HG03039 (cell line): Measurements from ENCODE around the gene ADRA2C.

Source experiments
- ATAC-seq: cut with Tn5 transposase; IDR thresholded peaks from one replicate; pipeline ENCODE4 v1.9.1; 2021; ENCODE audit warnings: mild to moderate bottlenecking, moderate library complexity; ENCODE audit not compliant: unreplicated experiment

The ADRA2C gene

DNA sequence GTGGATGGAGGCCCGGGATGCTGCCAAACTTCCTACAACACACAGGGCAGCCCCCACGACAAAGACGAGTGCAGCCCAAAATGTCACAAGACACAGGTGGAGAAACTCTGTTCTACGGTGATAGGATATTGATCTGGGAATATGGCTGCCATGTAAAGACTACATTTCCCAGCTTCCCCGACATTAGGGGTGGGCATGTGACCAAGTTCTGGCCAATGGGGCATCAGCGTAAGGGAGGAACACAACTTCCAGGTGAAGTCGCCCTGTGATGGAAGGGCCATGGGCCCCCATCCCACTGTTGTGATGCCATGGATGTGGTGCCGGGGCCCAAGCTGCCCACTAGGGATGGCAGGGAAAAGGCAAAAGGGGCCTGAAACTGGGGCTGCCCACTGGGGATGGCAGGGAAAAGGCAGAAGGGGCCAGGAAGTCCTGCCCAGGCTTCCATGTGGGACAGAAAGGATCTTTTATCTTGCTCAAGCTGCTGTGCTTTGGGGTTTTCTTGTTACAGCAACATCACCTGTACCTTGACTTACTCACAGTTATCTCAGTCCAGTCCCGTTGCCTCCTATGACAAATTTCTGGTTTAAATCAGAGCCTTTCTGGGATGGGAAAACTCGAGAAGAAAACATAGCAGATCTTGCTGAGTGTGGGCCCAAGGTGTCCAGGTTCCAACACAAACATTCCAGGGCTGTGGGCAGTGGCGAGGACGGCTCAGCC is 9.7 kb upstream of the ADRA2C start:
- no peak for ATAC-seq

DNA sequence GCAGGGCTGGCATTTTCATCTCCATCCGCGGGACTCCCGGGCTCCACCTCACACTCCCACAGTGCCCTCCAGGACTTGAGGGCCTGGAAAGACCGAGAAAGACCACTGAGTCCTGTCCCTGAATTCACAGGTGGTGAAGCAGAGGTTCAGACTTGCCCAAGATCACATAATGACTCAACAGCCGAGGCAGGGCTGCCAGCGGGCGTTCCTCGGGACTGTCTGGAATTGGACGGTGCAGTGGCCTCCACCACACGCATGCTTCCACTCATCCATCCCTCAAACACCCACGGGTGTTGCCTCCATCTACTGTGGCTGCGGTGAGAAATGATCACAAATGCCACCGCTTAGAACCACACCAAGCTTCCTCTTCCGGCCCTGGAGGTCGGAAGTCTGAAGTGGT is 6.9 kb upstream of the ADRA2C start:
- no peak for ATAC-seq

DNA sequence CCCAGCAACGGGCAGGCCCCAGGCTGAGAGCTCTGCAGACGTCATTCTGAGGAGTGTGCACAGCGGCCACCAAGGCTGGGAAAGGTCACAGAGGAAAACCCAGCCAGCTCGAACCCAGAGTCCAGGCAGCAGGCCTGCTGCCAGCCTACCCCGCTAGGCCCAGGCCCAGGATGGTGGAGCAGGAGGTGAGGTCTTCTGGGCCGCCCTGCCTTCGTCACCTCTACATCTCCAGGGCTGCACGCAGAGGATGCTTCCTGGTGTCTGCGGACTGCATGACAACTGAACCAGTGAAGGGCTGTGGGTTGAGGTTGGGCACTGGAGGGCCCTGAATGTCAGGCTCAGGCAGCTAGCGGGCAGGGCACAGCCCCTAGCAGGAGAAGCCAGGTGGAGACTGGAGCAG is 5.8 kb upstream of the ADRA2C start:
- ATAC-seq: no peak

DNA sequence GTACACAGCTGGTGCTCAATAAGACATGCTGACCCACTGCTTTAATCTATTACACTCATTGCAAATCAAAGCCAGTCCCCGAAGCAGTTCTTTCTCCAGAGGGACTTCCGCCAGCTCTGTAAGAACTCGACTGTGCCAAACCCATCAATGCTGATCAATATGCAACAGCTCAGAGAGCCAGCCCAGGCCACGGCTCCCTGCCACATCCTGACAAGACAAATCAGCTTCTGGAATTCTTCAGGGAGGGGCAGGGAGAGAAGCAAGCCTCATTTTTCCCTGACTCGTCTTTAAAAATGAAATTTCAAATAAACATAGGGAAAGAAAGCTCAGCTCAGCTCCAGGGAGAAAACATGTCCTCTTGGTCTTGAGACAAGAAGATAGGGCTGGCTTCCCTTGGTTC is 5.3 kb upstream of the ADRA2C start:
- no peak for ATAC-seq

DNA sequence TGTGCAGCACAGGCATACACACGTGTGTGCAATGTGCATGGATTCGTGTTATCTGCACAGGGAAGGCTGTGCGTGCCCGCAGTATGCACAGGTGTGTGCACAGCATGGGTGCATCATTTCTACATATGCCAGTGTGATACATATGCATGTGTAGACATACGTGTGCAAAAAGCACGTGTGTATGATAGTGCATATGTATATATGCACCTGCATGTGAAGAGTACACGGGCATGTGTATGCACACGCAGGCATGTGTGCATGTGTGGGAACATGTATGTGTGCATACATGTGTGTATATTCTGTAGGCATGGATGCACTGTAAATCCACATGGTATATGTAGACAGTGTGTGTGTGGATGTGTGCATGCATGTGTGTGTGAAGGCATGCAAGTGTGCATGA is 3.9 kb upstream of the ADRA2C start:
- ATAC-seq: no peak

DNA sequence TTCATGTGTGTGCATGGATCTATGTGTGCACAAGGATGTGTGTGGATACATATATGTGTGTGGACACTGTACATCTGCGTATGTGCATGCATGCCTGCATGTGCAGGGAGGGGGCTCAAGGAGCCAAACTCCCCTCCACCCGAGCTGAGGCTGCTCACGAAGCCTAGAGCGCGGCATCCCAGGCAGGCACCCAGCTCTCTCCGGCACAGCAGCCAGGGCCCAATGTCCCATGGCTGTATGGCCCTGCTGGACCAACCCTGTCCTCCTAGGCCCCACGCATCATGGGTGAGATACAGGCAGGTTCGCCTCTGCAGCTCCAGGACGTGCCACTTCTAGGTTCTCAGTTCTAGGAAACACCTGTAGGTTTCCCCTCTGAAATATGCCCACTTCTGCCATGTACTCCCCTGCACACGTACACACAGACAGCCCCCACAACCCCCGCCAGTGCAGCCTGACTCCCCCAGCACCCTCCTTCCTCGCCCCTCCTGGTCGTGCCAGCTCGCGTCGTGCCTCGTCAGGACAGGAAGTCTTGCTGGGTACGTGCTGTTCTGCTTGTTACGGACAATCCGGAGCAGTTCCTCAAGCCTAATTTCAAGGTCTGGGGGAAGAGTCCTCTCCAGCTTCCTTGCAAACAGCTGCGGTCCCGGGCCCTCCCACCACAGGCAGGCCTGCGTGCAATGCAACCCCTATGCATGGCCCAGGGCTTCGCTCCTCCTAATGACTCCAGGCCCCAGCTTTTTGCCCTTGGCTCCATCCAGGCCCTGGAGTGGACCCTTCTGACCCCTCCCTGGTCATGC is 3.2 kb upstream of the ADRA2C start:
- no peak for ATAC-seq

DNA sequence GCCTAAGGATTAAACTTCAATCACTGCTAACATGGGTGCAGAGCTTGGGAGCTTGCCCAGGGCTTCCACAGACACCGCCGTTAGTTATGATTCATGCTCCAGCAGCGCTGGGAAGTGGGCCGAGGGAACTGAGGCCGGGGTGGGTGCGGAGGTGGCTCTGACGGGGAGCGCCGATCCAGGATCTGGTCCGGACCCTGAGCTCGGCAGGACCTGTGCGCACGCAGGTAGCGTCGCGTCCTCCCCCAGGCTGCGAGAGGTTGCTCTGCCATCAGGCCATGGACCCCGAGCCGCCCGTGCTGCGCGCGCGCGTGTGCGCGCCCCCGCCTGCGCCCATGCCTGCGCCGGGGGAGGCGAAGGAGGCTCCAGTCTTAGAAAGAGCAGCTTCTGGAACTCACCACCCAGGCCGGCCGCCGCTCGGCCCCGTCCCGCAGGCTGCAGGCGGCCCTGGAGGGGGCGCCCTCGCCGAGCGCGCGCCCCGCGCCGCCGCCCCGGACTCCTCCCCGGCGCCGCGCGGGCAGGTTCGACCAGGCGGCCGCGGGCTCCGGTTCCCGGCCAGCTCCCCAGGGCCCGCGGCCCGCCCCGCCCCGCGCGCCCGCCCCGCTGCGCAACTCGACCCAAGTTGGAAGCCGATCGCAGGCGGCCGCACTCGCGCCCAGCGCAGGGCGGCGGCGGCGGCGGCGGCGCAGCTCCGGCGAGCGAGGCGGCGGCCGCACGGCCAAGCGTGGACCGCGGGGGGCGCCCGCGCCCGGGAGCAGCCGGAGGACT is 732 bp upstream of the ADRA2C start:
- no peak for ATAC-seq

DNA sequence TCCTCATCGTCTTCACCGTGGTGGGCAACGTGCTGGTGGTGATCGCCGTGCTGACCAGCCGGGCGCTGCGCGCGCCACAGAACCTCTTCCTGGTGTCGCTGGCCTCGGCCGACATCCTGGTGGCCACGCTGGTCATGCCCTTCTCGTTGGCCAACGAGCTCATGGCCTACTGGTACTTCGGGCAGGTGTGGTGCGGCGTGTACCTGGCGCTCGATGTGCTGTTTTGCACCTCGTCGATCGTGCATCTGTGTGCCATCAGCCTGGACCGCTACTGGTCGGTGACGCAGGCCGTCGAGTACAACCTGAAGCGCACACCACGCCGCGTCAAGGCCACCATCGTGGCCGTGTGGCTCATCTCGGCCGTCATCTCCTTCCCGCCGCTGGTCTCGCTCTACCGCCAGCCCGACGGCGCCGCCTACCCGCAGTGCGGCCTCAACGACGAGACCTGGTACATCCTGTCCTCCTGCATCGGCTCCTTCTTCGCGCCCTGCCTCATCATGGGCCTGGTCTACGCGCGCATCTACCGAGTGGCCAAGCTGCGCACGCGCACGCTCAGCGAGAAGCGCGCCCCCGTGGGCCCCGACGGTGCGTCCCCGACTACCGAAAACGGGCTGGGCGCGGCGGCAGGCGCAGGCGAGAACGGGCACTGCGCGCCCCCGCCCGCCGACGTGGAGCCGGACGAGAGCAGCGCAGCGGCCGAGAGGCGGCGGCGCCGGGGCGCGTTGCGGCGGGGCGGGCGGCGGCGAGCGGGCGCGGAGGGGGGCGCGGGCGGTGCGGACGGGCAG is 792 bp downstream of the ADRA2C start:
- ATAC-seq: no peak

DNA sequence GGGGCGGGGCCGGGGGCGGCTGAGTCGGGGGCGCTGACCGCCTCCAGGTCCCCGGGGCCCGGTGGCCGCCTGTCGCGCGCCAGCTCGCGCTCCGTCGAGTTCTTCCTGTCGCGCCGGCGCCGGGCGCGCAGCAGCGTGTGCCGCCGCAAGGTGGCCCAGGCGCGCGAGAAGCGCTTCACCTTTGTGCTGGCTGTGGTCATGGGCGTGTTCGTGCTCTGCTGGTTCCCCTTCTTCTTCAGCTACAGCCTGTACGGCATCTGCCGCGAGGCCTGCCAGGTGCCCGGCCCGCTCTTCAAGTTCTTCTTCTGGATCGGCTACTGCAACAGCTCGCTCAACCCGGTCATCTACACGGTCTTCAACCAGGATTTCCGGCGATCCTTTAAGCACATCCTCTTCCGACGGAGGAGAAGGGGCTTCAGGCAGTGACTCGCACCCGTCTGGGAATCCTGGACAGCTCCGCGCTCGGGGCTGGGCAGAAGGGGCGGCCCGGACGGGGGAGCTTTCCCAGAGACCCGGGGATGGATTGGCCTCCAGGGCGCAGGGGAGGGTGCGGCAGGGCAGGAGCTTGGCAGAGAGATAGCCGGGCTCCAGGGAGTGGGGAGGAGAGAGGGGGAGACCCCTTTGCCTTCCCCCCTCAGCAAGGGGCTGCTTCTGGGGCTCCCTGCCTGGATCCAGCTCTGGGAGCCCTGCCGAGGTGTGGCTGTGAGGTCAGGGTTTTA is 1.5 kb downstream of the ADRA2C start:
- ATAC-seq: no peak

DNA sequence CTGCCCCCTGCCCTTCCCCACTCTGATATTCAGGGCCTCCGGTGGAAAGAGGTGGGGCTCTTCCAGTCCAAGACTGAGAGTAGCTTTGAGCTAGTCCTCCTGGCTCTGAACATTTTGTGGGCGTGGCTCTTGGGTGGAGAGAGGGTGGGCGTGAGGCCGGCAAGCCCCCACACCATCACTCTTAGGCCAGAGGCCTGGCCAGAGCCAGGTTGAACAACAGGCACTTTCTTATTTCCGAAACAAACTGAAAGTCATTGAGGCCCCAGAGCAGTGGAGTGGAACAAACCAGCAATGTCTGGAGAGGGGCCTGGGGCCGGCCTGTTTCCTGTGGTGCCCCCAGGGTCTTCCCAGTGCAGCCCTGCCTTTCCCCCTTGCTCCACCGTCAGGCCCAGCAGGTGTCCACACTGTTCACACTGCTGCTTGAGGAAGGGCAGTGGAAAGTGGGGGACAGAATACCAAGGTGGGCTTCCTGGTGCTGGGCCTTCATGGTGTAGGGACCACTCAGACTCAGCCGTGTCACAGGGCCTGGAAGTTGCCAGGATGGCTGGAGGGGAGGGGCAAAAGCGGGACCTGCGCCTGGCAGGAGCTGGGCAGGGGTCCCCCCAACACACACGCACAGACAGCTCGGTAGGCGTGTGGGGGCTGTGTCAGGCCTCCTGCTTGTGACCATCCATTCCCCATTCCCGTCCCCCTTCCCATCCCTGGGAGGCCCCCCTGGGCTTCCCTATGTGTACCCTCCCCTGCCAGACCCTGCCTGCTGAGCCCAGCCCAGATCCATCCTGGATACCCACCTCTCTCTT is 2.9 kb downstream of the ADRA2C start:
- ATAC-seq: no peak

DNA sequence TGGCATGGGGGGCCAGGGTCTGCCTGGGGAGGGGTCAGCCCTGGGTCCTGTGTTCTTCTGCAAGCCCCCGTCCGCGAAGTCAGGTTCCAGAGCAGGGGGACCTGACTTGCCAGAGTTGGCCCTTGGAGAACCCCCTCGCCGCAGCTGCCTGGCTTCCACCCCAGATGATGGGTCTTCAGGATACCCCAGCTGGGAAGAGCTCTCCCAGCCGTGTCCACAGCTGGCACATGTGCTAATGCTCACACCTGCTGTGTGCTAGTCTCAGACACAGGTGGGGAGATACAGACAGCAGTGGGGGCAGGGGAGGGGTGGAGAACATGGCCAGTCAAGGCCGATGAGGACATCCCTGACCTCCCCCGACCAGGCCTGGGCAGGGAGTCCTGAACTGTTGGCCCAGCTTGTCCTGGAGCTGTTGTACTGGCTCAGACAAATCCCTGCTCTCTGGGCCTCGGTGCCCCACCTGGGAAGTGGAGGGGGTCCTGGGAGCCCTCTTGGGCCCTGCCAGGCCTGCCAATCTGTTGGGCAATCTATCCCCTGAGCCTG is 3.5 kb downstream of the ADRA2C start:
- no peak for ATAC-seq

DNA sequence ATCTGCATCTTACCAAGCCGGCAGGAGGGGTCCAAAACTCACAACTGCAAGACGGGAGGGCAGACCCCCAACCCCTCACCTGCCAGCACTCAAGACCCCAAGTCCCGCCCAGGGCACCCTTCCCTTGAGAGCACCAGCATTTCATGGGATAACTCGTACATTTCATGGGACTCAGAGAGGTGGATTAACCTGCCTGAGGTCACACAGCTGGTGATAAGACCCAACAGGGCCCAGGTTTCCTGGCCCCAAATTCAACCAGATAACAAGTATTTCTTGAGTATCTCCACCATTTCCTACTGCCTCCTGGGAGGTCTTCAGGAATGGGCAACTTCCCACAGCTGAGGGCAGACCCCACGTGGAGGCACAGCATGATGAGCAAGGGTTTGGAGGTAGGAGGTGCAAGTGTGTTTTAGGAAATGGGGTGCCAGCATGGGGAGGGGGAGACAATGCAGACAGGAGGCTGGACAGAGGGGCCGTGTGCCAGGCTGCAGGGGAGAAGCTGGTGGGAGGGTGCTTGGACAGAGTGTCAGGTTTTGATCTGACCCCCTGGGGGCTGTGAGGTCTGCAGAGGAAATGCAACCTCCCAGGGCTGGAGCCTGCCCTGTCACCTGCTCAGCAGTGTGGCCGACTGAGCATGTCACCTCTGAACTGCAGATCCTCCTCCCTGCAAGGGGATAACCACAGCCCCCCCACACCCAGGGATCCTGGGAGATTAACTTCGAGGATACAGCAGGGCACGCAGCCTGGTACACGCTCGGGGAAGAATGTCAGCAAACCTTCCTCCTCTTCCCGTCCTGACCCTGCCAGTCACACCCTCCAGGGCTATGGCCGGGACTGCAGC is 4.4 kb downstream of the ADRA2C start:
- no peak for ATAC-seq

DNA sequence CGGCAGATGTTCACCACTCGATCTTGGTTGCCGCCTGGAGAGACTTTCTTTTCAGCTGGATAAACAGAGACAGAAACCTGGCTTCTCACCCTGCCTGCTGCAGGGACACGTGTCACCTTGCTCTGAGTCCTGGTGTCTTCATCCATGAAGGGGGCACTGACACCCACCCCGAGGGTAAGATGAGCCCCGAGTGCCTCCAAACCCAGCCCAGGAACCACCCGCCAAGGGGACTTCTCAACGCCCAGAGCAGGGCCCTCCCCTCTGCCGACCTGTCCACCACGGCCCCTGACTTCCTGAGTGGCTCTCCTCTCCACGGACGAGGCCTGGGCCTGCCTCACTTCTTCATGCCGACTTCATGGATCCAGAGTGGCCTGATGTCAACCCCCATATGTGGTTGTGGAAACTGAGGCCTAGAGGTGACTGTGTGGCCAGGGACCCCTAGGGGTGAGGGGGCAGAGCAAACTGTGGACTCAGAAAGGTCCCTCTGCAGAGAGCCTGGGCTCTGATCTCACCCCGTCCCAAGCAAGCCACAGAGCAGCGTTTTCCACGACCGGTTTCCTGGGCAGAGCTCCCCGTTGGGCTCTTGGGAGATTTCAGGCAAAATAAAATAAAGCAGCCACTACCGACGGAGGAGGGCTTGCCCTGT is 5.1 kb downstream of the ADRA2C start:
- ATAC-seq: no peak

DNA sequence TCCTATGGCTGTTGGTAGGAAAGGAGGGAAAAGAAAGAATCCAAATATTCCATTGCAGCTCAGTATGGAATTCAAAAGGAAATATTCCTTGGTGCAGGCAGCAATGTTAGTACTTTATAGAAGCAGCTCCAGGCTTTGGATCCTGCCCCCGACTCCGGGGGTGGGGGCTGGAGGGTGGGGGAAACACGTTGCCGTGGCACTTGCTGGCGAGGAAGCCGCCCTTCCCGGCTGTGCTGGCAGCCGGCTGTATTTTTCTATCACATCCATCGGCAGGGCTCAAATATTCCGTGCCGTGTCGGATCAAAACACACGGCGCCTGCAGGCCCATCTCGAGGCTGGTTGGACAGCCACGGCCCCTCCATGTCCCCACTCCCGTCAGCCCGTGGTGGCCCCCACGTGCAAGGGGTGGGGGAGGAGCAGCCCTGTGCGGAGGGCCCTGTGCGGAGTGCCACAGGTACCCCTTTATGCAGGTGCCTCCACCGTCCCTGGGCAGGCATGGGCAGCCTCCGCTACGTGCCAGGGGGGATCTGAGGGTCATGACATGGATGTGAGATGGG is 5.8 kb downstream of the ADRA2C start:
- ATAC-seq: no peak

DNA sequence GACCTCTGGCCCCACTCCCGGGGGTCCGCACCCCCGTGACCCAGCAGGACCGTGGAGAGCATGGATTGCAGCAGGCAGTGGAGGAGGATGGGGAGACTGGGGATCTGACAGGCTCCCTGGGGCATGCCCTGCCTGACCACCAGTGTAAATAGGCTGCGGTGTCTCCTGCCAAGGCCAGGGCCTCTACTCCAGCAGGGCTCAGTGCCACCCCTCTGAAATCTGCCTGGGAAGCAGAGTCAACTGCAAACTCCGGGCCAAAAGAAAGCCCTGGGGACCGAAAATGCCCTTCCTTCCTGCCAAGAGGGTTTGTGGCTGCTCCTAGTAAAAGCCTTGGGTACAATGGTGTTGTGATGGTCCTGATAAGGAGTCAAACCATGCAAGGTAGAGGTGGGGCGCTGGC is 6.4 kb downstream of the ADRA2C start:
- ATAC-seq: no peak

DNA sequence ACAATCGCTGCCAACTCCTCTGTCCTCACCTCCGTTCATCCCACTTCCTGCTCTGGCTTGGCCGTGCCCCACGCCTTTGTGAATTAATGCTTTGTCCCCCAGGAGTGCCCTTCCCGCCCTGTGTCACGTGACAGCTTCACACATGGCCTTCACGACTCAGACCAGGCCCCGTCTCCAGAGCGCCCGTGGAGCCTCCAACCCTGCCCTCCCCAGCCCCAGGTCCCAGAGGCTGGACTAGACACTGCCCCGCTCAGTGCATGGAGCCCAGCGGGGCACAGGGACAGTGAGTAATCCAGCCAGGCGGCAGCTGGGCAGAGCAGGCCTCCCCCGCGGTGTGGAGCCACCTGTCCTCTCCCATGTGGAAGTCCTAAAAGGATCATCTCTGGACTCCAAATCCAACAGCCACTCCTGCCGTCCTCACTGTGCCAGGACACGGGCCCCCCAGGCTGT is 7.4 kb downstream of the ADRA2C start:
- no peak for ATAC-seq

DNA sequence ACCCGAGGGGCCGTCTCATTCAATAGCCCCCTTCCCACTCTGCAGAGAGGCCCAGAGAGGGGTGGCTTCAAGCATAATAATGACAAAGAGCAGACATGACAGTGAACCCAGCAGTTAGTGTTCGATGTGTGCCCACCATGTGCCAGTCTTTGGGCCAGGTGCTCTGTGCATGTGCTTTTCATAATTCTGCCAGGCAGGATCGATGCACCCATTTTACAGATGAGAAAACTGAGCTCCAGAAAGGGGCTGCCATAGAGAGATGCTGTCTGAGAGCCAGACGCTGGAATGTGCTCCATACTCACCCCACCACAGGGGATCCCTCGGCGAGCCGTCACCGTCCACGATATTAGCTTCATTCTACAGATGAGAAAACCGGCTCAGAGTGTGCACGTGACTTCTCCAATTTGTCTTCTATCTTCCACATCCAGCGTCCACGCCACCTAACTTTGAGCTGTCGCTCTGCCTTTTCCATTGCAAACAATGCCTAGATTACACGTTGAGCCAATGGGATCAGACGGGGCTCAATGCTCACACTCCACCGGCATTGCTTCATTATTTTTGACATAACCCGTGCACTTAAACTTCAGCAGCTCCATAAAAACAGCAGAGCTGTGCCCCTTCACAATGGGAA is 8.2 kb downstream of the ADRA2C start:
- no peak for ATAC-seq
